GM12878 (cell line): Measurements from ENCODE around the gene DCBLD2. TPM values are rescaled to one million over a fixed set of nuclear protein-coding genes. Genes with fewer than 3 reads are reported as not detected.

Source experiments
- BCL3 ChIP-seq: IDR thresholded peaks from 2 replicates; pipeline ENCODE4 v1.6.1; 2011; ENCODE audit warnings: borderline replicate concordance, low read depth, mild to moderate bottlenecking, moderate library complexity, low read length; ENCODE audit not compliant: insufficient read depth, poor library complexity, severe bottlenecking
- CEBPZ ChIP-seq: fragments of 150-350 bp; IDR thresholded peaks from 2 replicates; pipeline ENCODE4 v1.6.1; 2016; ENCODE audit warnings: low read depth, low read length
- EED ChIP-seq: sonication (generic); IDR thresholded peaks from 2 replicates; pipeline ENCODE4 v1.6.1; 2016; ENCODE audit warnings: antibody characterized with exemption, low read depth
- FOXM1 ChIP-seq: IDR thresholded peaks from 2 replicates; pipeline ENCODE4 v1.6.1; 2012; ENCODE audit warnings: low read depth, mild to moderate bottlenecking, inconsistent platforms, low read length, moderate library complexity
- GABPA ChIP-seq: IDR thresholded peaks from 2 replicates; pipeline ENCODE4 v1.6.1; 2014; ENCODE audit warnings: antibody characterized with exemption, low read depth, mild to moderate bottlenecking, inconsistent platforms
- HCFC1 ChIP-seq: fragments of 150-350 bp; IDR thresholded peaks from 2 replicates; pipeline ENCODE4 v1.6.1; 2014; ENCODE audit warnings: low read length
- LARP7 ChIP-seq: fragments of 450-650 bp; IDR thresholded peaks from 2 replicates; pipeline ENCODE4 v1.6.1; 2017; ENCODE audit warnings: mild to moderate bottlenecking
- MTA2 ChIP-seq: fragments of 450-650 bp; IDR thresholded peaks from 2 replicates; pipeline ENCODE4 v1.6.1; 2016; ENCODE audit warnings: low read depth, mild to moderate bottlenecking, moderate library complexity
- PAX5 ChIP-seq: IDR thresholded peaks from 2 replicates; pipeline ENCODE4 v1.6.1; 2011; ENCODE audit warnings: low read depth, low read length, borderline replicate concordance
- PML ChIP-seq: IDR thresholded peaks from 2 replicates; pipeline ENCODE4 v1.6.1; 2012; ENCODE audit warnings: low read length, inconsistent platforms
- RAD21 ChIP-seq: IDR thresholded peaks from 2 replicates; pipeline ENCODE4 v1.6.1; 2011; ENCODE audit warnings: mild to moderate bottlenecking, low read depth, low read length, moderate library complexity; ENCODE audit not compliant: insufficient read depth
- RCOR1 ChIP-seq: conservative IDR thresholded peaks from 2 replicates; pipeline ENCODE4 v1.6.1; 2012; ENCODE audit warnings: low read depth, low read length, improper control_type of control experiment
- RELA ChIP-seq: fragments of 450-650 bp; IDR thresholded peaks from 2 replicates; pipeline ENCODE4 v1.8.0; 2014; ENCODE audit warnings: borderline replicate concordance; ENCODE audit not compliant: partially characterized antibody
- RELB ChIP-seq: fragments of 450-650 bp; IDR thresholded peaks from 2 replicates; pipeline ENCODE4 v1.6.1; 2017; ENCODE audit warnings: low read depth, mild to moderate bottlenecking, moderate library complexity
- SIN3A ChIP-seq: IDR thresholded peaks from 2 replicates; pipeline ENCODE4 v1.6.1; 2012; ENCODE audit warnings: low read depth, low read length, improper control_type of control experiment
- SREBF1 ChIP-seq: IDR thresholded peaks from 2 replicates; pipeline ENCODE4 v1.6.1; 2012; ENCODE audit warnings: mild to moderate bottlenecking, low read length
- SREBF2 ChIP-seq: IDR thresholded peaks from 2 replicates; pipeline ENCODE4 v1.6.1; 2012; ENCODE audit warnings: mild to moderate bottlenecking, low read length
- STAT3 ChIP-seq: IDR thresholded peaks from 2 replicates; pipeline ENCODE4 v1.6.1; 2011; ENCODE audit warnings: low read depth, low read length, improper control_type of control experiment
- ZBTB11 ChIP-seq: fragments of 450-650 bp; formaldehyde crosslinking; IDR thresholded peaks from 2 replicates; pipeline ENCODE4 v1.5.0; 2022; ENCODE audit warnings: mild to moderate bottlenecking, missing genetic modification characterization
- ZNF207 ChIP-seq: fragments of 450-650 bp; IDR thresholded peaks from 2 replicates; pipeline ENCODE4 v1.6.1; 2014; ENCODE audit warnings: antibody characterized with exemption, mild to moderate bottlenecking, borderline replicate concordance
- ZNF622 ChIP-seq: fragments of 450-650 bp; IDR thresholded peaks from 2 replicates; pipeline ENCODE4 v1.6.1; 2017; ENCODE audit warnings: mild to moderate bottlenecking, inconsistent platforms
- polyA plus RNA-seq, 11 experiments: library from polyadenylated mRNA; depleted of rRNA in 4 of 11; unstranded in 6 of 11; stranded (reverse) in 5 of 11; fragments of >200 nt; fragmentation: Nextera tagmentation in 4 of 11; fragmentation: Illumina TruSeq in 1 of 11; extraction: Ambion mirVana in 4 of 11; extraction: Trizol in 1 of 11; gene quantifications; 1 replicate in 1 of 11; 2 replicates in 10 of 11; pipeline versions ENCODE4 v1.2.1 to v1.2.3, GENCODE V29; 2011 to 2016; ENCODE audit warnings: inconsistent platforms in 2 of 11, missing spikeins in 2 of 11, low read depth in 1 of 11
- total RNA-seq, 4 experiments: library from RNA; depleted of rRNA in 3 of 4; stranded (reverse); fragments of >200 nt in 3 of 4; fragmentation: Illumina TruSeq in 1 of 4; extraction: Trizol in 1 of 4; gene quantifications; 2 replicates each; pipeline versions ENCODE4 v1.2.1 to v1.2.3, GENCODE V29; 2013 to 2021

DCBLD2 gene
- total and polyA plus RNA-seq, 10 of the 15 experiments (the other 5 are each of a cell fraction or from before 2014, with no cell fraction given): 1.6 to 5.9 (median 4.7) TPM

- TF ChIP-seq ZBTB11 (CRISPR knock-in tag): no peak
- TF ChIP-seq SIN3A: no peak
- TF ChIP-seq MTA2: no peak
- TF ChIP-seq RELA: no peak
- TF ChIP-seq PAX5: no peak
- no peak for TF ChIP-seq BCL3
- TF ChIP-seq LARP7: peak; percentile 93
- TF ChIP-seq SREBF2: no peak
- TF ChIP-seq HCFC1: no peak
- no peak for TF ChIP-seq ZNF207
- no peak for TF ChIP-seq RCOR1
- TF ChIP-seq FOXM1: no peak
- no peak for TF ChIP-seq RAD21
- TF ChIP-seq ZNF622: no peak
- TF ChIP-seq RELB: no peak
- no peak for TF ChIP-seq PML
- TF ChIP-seq CEBPZ: peak; percentile 66; the same call in 1 of the 2 replicates
- no peak for TF ChIP-seq GABPA
- no peak for TF ChIP-seq SREBF1
- peak; percentile 52; the same call in 1 of the 2 replicates for TF ChIP-seq EED
- TF ChIP-seq STAT3: no peak
These were observed at the start of gene DCBLD2 (continued) for GRCh38 chr3:98901392-98902350.
